DND-41 (cell line): ENCODE measurements around the gene TGIF1.

ENCODE experiments used
- ATAC-seq: fragments of 200-7000 bp; cut with Tn5 transposase; 3 replicates; pipeline ENCODE4 v1.9.1; 2021; ENCODE audit warnings: low read depth; ENCODE audit not compliant: insufficient read depth
- DNase-seq: peaks from one replicate; pipeline ENCODE4 v3.0.0-alpha.2; 2020
- H2AFZ ChIP-seq: 2 replicates; pipeline ENCODE4 v1.6.0; 2012; ENCODE audit warnings: low read depth, low read length
- H3K27ac ChIP-seq: 2 replicates; pipeline ENCODE4 v1.5.1; 2012; ENCODE audit warnings: low read length, inconsistent platforms
- H3K27me3 ChIP-seq: fragments of 200-600 bp; sonication (generic); 2 replicates; pipeline ENCODE4 v1.6.0; 2012; ENCODE audit warnings: low read length, mild to moderate bottlenecking, inconsistent platforms; ENCODE audit not compliant: insufficient read depth, poor library complexity
- H3K36me3 ChIP-seq: 2 replicates; pipeline ENCODE4 v1.5.1; 2012; ENCODE audit warnings: low read length, inconsistent platforms; ENCODE audit not compliant: insufficient read depth
- H3K4me1 ChIP-seq: 2 replicates; pipeline ENCODE4 v1.5.1; 2012; ENCODE audit warnings: mild to moderate bottlenecking, low read length; ENCODE audit not compliant: insufficient read depth
- H3K4me2 ChIP-seq: 2 replicates; pipeline ENCODE4 v1.6.0; 2012; ENCODE audit warnings: mild to moderate bottlenecking, moderate library complexity, low read length, inconsistent platforms; ENCODE audit not compliant: insufficient read depth
- H3K4me3 ChIP-seq, 2 experiments: fragments of 200-600 bp in 1 of 2; shearing (Covaris generic) in 1 of 2; 2 replicates each; pipeline ENCODE4 v1.5.1; 2012 to 2016; ENCODE audit warnings: inconsistent platforms in 2 of 2, low read length in 2 of 2, mild to moderate bottlenecking in 2 of 2, low read depth in 1 of 2, moderate library complexity in 1 of 2
- H3K79me2 ChIP-seq: 2 replicates; pipeline ENCODE4 v1.6.0; 2012; ENCODE audit warnings: low read length, inconsistent platforms; ENCODE audit not compliant: insufficient read depth
- H3K9ac ChIP-seq: 2 replicates; pipeline ENCODE4 v1.6.0; 2012; ENCODE audit warnings: low read depth, mild to moderate bottlenecking, inconsistent platforms, low read length, moderate library complexity
- H3K9me3 ChIP-seq: 2 replicates; pipeline ENCODE4 v1.5.1; 2012; ENCODE audit warnings: low read length, moderate library complexity, mild to moderate bottlenecking, inconsistent platforms; ENCODE audit not compliant: insufficient read depth, severe bottlenecking
- H4K20me1 ChIP-seq: 2 replicates; pipeline ENCODE4 v1.6.0; 2012; ENCODE audit warnings: low read length; ENCODE audit not compliant: insufficient read depth
- EZH2 ChIP-seq: IDR thresholded peaks from 3 replicates; pipeline ENCODE4 v1.6.1; 2012; ENCODE audit warnings: borderline replicate concordance, low read depth, mild to moderate bottlenecking, moderate library complexity, low read length, inconsistent platforms; ENCODE audit not compliant: severe bottlenecking
- TF ChIP-seq, protein P1 (sequence below): IDR thresholded peaks from 2 replicates; pipeline ENCODE4 v1.5.1; 2012; ENCODE audit warnings: borderline replicate concordance, low read length, moderate library complexity, mild to moderate bottlenecking; ENCODE audit not compliant: poor library complexity, severe bottlenecking; ENCODE audit errors: extremely low read depth

The TGIF1 gene

DNA sequence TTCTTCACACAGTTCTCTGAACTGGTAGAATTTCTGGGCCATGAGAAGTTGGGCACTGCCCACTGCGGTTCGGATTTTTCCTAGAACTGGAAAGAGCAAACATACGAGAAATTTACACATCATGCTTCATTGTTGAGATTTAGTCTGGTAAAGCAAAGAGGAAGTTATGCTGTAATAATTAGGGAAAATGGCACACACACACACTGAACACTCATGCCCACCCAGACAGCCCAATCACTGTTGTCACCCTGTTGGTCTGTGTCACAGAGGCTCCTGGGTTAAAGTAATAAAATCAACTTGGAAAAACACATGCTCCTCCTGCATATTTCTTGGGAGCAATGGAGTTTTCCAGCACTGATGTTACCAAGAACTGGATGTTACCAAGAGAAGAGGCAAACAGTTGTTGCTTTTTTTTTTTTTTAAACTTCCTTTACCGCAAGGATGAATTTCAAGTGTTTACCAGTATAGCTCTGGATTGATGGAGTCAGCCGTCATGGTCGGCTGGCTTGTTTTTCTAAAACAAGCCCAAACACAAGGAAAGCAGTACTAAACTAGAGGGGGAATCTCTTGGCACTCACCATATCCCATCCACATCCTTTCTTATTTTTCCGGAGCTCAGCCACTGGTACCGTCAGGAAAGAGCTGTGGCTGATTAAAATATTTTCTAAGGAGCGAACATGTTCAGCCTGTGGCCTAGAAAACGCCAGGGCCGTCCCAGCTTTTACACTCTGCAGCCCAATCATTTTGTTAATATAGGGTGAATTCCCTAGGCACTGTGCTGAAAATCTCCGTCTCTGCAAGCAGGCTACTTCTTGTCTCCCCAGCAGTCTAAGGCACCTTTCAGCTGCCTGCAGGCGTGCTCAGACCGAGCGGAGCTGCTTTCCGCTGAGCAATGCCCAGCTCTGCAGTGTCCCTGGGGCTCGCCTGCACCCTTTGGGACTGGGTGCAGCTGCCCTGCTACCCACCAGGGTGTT is 58.9 kb downstream of the TGIF1 start:
- no peak for DNase-seq
- H3K36me3 ChIP-seq: no peaks in the 10 kb centered on the region
- no peaks in the 10 kb centered on the region for H3K27me3 ChIP-seq
- no peak overlapping the region for H3K4me2 ChIP-seq
- TF ChIP-seq EZH2: no peak
- TF ChIP-seq, protein P1, sequence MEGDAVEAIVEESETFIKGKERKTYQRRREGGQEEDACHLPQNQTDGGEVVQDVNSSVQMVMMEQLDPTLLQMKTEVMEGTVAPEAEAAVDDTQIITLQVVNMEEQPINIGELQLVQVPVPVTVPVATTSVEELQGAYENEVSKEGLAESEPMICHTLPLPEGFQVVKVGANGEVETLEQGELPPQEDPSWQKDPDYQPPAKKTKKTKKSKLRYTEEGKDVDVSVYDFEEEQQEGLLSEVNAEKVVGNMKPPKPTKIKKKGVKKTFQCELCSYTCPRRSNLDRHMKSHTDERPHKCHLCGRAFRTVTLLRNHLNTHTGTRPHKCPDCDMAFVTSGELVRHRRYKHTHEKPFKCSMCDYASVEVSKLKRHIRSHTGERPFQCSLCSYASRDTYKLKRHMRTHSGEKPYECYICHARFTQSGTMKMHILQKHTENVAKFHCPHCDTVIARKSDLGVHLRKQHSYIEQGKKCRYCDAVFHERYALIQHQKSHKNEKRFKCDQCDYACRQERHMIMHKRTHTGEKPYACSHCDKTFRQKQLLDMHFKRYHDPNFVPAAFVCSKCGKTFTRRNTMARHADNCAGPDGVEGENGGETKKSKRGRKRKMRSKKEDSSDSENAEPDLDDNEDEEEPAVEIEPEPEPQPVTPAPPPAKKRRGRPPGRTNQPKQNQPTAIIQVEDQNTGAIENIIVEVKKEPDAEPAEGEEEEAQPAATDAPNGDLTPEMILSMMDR: no peak
- no peaks in the 10 kb centered on the region for H3K4me1 ChIP-seq
- no peak overlapping the region for H3K4me3 ChIP-seq
- no peak overlapping the region for H3K27ac ChIP-seq
- no peak for ATAC-seq
- no peak overlapping the region for H2AFZ ChIP-seq
- no peaks in the 10 kb centered on the region for H3K9me3 ChIP-seq
- no peak overlapping the region for H3K9ac ChIP-seq
- no peaks in the 10 kb centered on the region for H3K79me2 ChIP-seq
- no peaks in the 10 kb centered on the region for H4K20me1 ChIP-seq
